ENCODE measurements around the gene MED26.

GRCh38 chr19:16572332-16573211 lies 55.4 kb downstream of the MED26 start, which contains the start of gene SLC35E1:
- TF ChIP-seq RXRA (IDR thresholded peaks at IDR 0.05; ENCODE audit: insufficient read depth, low read depth, low read length): no peak
- TF ChIP-seq, protein P1, sequence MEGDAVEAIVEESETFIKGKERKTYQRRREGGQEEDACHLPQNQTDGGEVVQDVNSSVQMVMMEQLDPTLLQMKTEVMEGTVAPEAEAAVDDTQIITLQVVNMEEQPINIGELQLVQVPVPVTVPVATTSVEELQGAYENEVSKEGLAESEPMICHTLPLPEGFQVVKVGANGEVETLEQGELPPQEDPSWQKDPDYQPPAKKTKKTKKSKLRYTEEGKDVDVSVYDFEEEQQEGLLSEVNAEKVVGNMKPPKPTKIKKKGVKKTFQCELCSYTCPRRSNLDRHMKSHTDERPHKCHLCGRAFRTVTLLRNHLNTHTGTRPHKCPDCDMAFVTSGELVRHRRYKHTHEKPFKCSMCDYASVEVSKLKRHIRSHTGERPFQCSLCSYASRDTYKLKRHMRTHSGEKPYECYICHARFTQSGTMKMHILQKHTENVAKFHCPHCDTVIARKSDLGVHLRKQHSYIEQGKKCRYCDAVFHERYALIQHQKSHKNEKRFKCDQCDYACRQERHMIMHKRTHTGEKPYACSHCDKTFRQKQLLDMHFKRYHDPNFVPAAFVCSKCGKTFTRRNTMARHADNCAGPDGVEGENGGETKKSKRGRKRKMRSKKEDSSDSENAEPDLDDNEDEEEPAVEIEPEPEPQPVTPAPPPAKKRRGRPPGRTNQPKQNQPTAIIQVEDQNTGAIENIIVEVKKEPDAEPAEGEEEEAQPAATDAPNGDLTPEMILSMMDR (IDR thresholded peaks at IDR 0.05; ENCODE audit: control extremely low read depth in 1 of 3, insufficient read depth in 1 of 3, low read depth in 1 of 3, low read length in 3 of 3): no peak
- TF ChIP-seq EP300 (IDR thresholded peaks at IDR 0.05; ENCODE audit: borderline replicate concordance in 1 of 2, low read depth in 2 of 2, low read length in 2 of 2): no peak
- no peak for TF ChIP-seq YY1 (IDR thresholded peaks at IDR 0.05; ENCODE audit: low read depth, low read length)
- no peak; a peak in 1 of 4 replicates for TF ChIP-seq RAD21 (IDR thresholded peaks at IDR 0.05 in 1 of 2, conservative IDR thresholded peaks at IDR 0.05 in 1 of 2; ENCODE audit: low read depth in 2 of 2, low read length in 2 of 2)
- no peak for TF ChIP-seq NRF1 (IDR thresholded peaks at IDR 0.05; ENCODE audit: low read depth, low read length)
- TF ChIP-seq BCL11A (IDR thresholded peaks at IDR 0.05; ENCODE audit: low read depth in 2 of 2, low read length in 2 of 2): no peak
- TF ChIP-seq JUND (IDR thresholded peaks at IDR 0.05; ENCODE audit: low read length): peak; percentile 18; the same call in 1 of the 2 replicates
- TF ChIP-seq SIRT6 (IDR thresholded peaks at IDR 0.05; ENCODE audit: low read length): no peak
- TF ChIP-seq POLR2A (IDR thresholded peaks at IDR 0.05; ENCODE audit: control extremely low read depth in 1 of 2, low read depth in 2 of 2, low read length in 2 of 2): peak in 1 of 2 experiments; percentile 80; a peak in 2 of 3 replicates
- no peak for TF ChIP-seq CBX8 (IDR thresholded peaks at IDR 0.05; ENCODE audit: borderline replicate concordance, low read depth, low read length)
- TF ChIP-seq USF2 (IDR thresholded peaks at IDR 0.05; ENCODE audit: low read length): peak; percentile 8; the same call in 1 of the 2 replicates
- TF ChIP-seq TEAD4 (IDR thresholded peaks at IDR 0.05; ENCODE audit: low read depth, low read length): no peak
- no peak for TF ChIP-seq SP2 (IDR thresholded peaks at IDR 0.05; ENCODE audit: low read length)

All from H1 (cell line).